CD4-positive, alpha-beta T cell treated with Interleukin-17A for 4 hours (primary cell): ENCODE data around the gene CELSR1.
"Not testable (repeated sequence)": the region's sequence is repeated elsewhere in the genome, so short reads cannot be mapped to it uniquely, and the experiment has no call there.

Source experiments
- DNase-seq: peaks from one replicate; pipeline ENCODE4 v3.0.0-alpha.2; 2020; ENCODE audit warnings: mixed read lengths

The CELSR1 gene

DNA sequence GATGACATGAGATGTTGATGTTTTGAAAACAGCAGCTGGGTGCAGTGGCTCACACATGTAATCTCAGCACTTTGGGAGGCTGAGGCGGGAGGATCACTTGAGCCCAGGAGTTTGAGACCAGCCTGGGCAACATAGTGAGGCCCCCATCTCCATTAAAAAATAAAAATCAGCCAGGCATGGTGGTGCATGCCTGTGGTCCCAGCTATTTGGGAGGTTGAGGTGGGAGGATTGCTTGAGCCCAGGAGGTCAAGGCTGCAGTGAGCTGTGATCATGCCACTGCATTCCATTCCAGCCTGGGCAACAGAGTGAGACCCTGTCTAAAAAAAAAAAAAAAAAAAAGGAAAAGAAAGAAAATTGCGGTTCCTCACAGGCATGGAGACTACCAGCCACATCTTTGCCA is 224.6 kb downstream of the CELSR1 start:
- not testable (repeated sequence) for DNase-seq

DNA sequence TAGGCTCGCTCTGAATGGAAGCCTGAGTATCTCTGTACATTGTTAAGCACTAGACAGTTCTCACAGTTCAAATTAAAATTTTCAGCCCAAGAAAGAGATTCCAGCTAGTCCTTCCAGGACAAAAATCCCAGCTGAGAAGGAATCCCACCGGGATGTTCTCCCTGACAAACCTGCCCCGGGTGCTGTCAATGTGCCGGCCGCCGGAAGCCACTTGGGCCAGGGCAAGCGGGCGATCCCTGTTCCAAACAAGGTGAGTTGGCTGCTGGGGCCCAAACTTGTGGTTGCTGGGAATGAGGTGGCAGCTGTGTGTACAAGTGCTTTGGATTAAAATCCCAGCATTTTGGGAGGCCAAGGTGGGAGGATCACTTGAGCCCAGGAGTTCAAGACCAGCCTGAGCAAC is 225.4 kb downstream of the CELSR1 start:
- no peak for DNase-seq
